ENCODE results near the gene KRT71.

KRT71 gene

DNA sequence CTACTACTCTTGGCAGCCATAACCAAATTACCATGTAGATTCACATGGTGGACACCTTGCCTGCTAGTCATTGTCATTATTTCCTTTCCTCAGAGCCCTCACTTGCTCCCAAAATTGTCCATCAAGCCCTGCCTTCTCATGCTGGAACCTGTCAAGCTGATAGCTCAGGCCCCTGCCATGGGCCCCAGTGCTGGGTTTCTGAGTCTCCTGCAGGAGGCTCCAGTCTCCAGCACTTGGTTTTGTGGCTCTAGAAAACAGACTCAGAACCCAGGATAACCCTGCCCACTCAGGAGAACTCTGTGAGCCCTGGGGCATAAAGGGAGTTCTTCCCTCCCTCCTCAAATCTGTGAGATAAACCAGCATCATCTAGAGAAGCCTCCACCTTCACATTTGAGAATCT is 10.8 kb downstream of the KRT71 start:
- no peak for DNase-seq
- H2AFZ ChIP-seq (ENCODE audit: low read length): no peak overlapping the region
- H3K27ac ChIP-seq (ENCODE audit: low read length): no peak overlapping the region
- no peaks in the 10 kb centered on the region for H3K9me2 ChIP-seq (replicated peaks; ENCODE audit: insufficient read depth, low read length)
- no peaks in the 10 kb centered on the region for H3K9me3 ChIP-seq (replicated peaks; ENCODE audit: insufficient read depth, low read length)
- TF ChIP-seq, protein P1, sequence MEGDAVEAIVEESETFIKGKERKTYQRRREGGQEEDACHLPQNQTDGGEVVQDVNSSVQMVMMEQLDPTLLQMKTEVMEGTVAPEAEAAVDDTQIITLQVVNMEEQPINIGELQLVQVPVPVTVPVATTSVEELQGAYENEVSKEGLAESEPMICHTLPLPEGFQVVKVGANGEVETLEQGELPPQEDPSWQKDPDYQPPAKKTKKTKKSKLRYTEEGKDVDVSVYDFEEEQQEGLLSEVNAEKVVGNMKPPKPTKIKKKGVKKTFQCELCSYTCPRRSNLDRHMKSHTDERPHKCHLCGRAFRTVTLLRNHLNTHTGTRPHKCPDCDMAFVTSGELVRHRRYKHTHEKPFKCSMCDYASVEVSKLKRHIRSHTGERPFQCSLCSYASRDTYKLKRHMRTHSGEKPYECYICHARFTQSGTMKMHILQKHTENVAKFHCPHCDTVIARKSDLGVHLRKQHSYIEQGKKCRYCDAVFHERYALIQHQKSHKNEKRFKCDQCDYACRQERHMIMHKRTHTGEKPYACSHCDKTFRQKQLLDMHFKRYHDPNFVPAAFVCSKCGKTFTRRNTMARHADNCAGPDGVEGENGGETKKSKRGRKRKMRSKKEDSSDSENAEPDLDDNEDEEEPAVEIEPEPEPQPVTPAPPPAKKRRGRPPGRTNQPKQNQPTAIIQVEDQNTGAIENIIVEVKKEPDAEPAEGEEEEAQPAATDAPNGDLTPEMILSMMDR (IDR thresholded peaks at IDR 0.05; ENCODE audit: low read length): no peak
- TF ChIP-seq EZH2 (optimal IDR thresholded peaks at IDR 0.05; ENCODE audit: low read depth, low read length) (no peak), EZH2phosphoT487 (IDR thresholded peaks at IDR 0.05; ENCODE audit: low read length) (no peak)
- H3K4me1 ChIP-seq (ENCODE audit: low read length): no peaks in the 10 kb centered on the region
- no peaks in the 10 kb centered on the region for H3K36me3 ChIP-seq (replicated peaks; ENCODE audit: insufficient read depth, low read length)
- no peaks in the 10 kb centered on the region for H3K79me2 ChIP-seq (ENCODE audit: low read length)
- H3K27me3 ChIP-seq (replicated peaks; ENCODE audit: insufficient read depth, low read length): peaks cover 44% of the 10 kb centered on the region
- no peak overlapping the region for H3K4me3 ChIP-seq (ENCODE audit: low read length)
- no peak overlapping the region for H3K4me2 ChIP-seq (ENCODE audit: low read depth, low read length)
- no peaks in the 10 kb centered on the region for H4K20me1 ChIP-seq (ENCODE audit: insufficient read depth, low read length)
- no peaks in the 10 kb centered on the region for H3F3A ChIP-seq (ENCODE audit: insufficient read depth, low read length)
- H3K9ac ChIP-seq (ENCODE audit: low read length): no peak overlapping the region

DNA sequence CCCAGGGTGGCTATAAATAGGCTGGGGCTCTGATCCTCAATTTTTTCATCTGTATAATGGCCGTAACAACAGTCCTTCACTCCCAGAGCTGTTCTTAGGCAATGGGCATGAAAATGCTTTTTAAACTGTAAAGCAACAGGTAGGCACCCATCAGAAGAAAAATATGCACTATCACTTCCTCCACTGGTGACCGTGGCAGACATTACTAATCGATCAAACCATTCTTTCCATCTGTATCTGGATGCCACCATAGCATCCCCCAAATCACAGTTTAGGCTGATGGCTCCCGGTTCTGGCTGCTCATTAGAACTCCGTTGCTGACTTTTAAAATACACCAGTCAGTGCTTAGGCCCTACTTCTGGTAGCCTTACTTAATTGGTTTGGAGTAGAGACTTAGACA is 11.2 kb downstream of the KRT71 start:
- Histone ChIP-seq H3K79me2 (ENCODE audit: low read length) (no peaks in the 10 kb centered on the region), H3F3A (ENCODE audit: insufficient read depth, low read length) (no peaks in the 10 kb centered on the region), H3K9me3 (replicated peaks; ENCODE audit: insufficient read depth, low read length) (no peaks in the 10 kb centered on the region), H2AFZ (ENCODE audit: low read length) (no peak overlapping the region), H3K4me1 (ENCODE audit: low read length) (no peaks in the 10 kb centered on the region), H3K9ac (ENCODE audit: low read length) (no peak overlapping the region), H3K36me3 (replicated peaks; ENCODE audit: insufficient read depth, low read length) (no peaks in the 10 kb centered on the region), H3K4me2 (ENCODE audit: low read depth, low read length) (no peak overlapping the region), H3K4me3 (ENCODE audit: low read length) (no peak overlapping the region), H3K27me3 (replicated peaks; ENCODE audit: insufficient read depth, low read length) (peaks cover 40% of the 10 kb centered on the region), H3K27ac (ENCODE audit: low read length) (no peak overlapping the region), H4K20me1 (ENCODE audit: insufficient read depth, low read length) (no peaks in the 10 kb centered on the region), H3K9me2 (replicated peaks; ENCODE audit: insufficient read depth, low read length) (no peaks in the 10 kb centered on the region)
- no peak for DNase-seq
- TF ChIP-seq EZH2 (optimal IDR thresholded peaks at IDR 0.05; ENCODE audit: low read depth, low read length): no peak

DNA sequence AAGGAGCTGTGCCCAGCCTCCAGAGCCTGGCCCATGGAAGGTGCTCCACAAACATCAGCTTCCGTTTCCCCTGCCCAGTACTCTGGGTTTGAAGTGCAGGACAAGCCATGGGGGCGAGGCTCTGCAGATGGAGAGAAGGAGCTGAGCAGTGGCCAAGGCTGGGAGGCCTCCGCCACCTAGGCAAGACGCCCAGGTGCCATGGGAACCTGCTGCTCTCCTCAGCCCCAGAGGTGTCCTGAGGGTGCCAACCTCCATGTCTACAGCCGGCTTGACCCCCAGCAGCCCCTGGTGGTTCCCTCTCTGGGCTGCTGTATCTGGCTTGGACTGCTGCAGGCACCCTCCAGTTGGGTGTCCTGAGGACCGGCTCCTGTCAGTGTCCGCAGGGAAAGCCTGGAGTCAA is 12.4 kb downstream of the KRT71 start:
- no peak for TF ChIP-seq EZH2phosphoT487 (IDR thresholded peaks at IDR 0.05; ENCODE audit: low read length)
- no peak for TF ChIP-seq EZH2 (optimal IDR thresholded peaks at IDR 0.05; ENCODE audit: low read depth, low read length)
- TF ChIP-seq, protein P1 (IDR thresholded peaks at IDR 0.05; ENCODE audit: low read length): no peak
- H2AFZ ChIP-seq (ENCODE audit: low read length): no peak overlapping the region
- H3K4me3 ChIP-seq (ENCODE audit: low read length): no peak overlapping the region
- no peaks in the 10 kb centered on the region for H3K36me3 ChIP-seq (replicated peaks; ENCODE audit: insufficient read depth, low read length)
- H3F3A ChIP-seq (ENCODE audit: insufficient read depth, low read length): no peaks in the 10 kb centered on the region
- H3K9me3 ChIP-seq (replicated peaks; ENCODE audit: insufficient read depth, low read length): no peaks in the 10 kb centered on the region
- H3K9me2 ChIP-seq (replicated peaks; ENCODE audit: insufficient read depth, low read length): no peaks in the 10 kb centered on the region
- no peak overlapping the region for H3K9ac ChIP-seq (ENCODE audit: low read length)
- DNase-seq: no peak
- H3K4me2 ChIP-seq (ENCODE audit: low read depth, low read length): no peak overlapping the region
- no peak overlapping the region for H3K27ac ChIP-seq (ENCODE audit: low read length)
- H3K4me1 ChIP-seq (ENCODE audit: low read length): no peaks in the 10 kb centered on the region
- no peaks in the 10 kb centered on the region for H4K20me1 ChIP-seq (ENCODE audit: insufficient read depth, low read length)
- peaks cover 29% of the 10 kb centered on the region for H3K27me3 ChIP-seq (replicated peaks; ENCODE audit: insufficient read depth, low read length)
- H3K79me2 ChIP-seq (ENCODE audit: low read length): no peaks in the 10 kb centered on the region

DNA sequence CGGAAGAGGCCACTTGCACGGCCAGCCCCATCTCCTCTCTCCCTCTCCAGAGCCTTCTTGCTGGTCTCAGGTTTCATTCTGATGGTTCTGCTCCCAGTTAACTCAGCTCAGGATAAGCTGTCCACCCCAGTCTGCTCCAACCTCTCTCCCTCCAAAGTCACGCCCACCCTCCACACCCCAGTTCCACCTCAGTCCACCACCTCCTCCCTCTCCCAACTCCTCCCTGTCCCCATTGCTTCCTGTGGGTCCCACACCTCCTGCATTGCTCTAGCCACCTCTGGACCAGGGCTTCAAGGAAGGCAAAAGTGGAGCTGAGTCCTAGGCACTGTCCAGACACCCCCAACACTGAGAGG is 13.1 kb downstream of the KRT71 start:
- Histone ChIP-seq H3K9me2 (replicated peaks; ENCODE audit: insufficient read depth, low read length) (no peaks in the 10 kb centered on the region), H3F3A (ENCODE audit: insufficient read depth, low read length) (no peaks in the 10 kb centered on the region), H3K27ac (ENCODE audit: low read length) (no peak overlapping the region), H3K36me3 (replicated peaks; ENCODE audit: insufficient read depth, low read length) (no peaks in the 10 kb centered on the region), H3K4me2 (ENCODE audit: low read depth, low read length) (no peak overlapping the region), H2AFZ (ENCODE audit: low read length) (no peak overlapping the region), H3K79me2 (ENCODE audit: low read length) (no peaks in the 10 kb centered on the region), H3K9me3 (replicated peaks; ENCODE audit: insufficient read depth, low read length) (no peaks in the 10 kb centered on the region), H3K9ac (ENCODE audit: low read length) (no peak overlapping the region), H3K4me3 (ENCODE audit: low read length) (no peak overlapping the region), H3K27me3 (replicated peaks; ENCODE audit: insufficient read depth, low read length) (peaks cover 21% of the 10 kb centered on the region), H3K4me1 (ENCODE audit: low read length) (no peaks in the 10 kb centered on the region), H4K20me1 (ENCODE audit: insufficient read depth, low read length) (no peaks in the 10 kb centered on the region)
- TF ChIP-seq, protein P1 (IDR thresholded peaks at IDR 0.05; ENCODE audit: low read length): no peak
- no peak for TF ChIP-seq EZH2phosphoT487 (IDR thresholded peaks at IDR 0.05; ENCODE audit: low read length)
- TF ChIP-seq EZH2 (optimal IDR thresholded peaks at IDR 0.05; ENCODE audit: low read depth, low read length): no peak
- no peak for DNase-seq
